NCI-H1092 treated with DMSO at 0.1 percent for 48 hours (cell line): ENCODE results near the gene ARL8A.
"Not testable (repeated sequence)": the region's sequence is repeated elsewhere in the genome, so short reads cannot be mapped to it uniquely, and the experiment has no call there.

Experiments used
- DNase-seq: peaks from one replicate; lab custom pipeline; 2025; lab: John Stamatoyannopoulos, UW

The ARL8A gene

DNA sequence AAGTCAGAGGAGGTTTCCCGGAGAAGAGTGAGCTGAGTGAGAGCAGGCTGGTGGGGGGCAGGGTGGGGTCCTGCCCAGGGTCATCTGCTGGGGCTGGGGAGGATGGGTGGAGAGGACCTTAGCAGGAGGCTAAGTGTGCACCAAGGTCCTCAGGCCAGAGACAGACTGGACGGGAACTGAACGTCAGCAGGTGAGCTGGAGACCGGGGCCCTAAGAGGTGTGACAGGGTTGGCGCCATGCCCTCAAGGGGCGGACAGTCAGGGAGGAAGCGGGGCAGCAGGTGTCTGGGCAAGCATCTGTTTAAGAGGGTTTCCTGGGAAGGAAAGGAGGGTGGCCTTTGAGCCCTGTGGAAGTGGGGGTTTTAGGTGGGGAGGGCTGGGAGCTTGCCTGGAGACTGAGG is 29.5 kb upstream of the ARL8A start:
- DNase-seq, result no peak

DNA sequence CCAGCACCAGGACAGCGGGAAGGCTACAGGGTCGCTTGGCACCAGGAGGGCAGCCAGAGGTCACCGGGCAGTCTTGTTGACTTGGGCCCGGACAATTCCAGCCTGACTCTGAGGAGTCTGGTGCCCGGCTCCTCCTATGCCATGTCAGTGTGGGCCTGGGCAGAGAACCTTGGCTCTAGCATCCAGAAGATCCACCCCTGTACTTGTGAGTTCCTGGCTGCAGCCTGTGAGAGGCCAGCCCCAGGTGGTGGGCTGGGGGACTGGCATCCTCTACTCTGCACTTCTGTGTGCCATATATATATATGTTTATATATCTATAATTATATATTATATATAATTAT is 27.4 kb upstream of the ARL8A start:
- no peak for DNase-seq

DNA sequence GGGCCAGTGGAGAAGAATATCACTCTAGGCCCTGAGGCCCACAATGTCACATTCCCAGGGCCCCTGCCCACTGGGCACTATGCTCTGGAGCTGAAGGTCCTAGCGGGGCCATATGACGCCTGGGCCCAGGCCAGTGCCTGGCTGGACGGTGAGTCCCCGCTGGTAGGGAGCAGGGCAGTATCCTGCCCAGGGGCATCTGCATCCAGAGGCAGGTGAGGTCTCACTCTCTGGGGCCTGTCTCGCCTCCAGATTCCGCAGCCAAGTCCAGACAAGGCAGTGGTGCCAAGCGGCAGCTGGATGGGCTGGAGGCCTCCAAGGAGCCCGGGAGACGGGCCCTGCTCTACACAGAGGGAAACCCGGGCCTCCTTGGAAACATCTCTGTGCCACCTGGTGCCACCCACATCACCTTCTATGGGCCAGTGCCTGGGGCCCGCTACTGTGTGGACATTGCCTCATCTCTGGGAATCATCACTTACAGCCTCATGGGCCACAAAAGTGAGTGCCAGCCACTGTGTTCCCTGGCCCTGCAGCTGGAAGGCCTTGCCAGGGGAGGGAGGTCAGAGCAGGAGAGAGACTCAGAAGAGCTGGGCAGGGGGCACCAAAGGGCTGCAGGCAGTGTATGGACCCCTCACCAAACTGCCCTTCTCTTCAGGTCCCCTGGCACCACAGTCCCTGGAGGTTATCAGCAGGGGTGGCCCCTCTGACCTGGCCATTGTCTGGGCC is 26.9 kb upstream of the ARL8A start:
- no peak for DNase-seq

DNA sequence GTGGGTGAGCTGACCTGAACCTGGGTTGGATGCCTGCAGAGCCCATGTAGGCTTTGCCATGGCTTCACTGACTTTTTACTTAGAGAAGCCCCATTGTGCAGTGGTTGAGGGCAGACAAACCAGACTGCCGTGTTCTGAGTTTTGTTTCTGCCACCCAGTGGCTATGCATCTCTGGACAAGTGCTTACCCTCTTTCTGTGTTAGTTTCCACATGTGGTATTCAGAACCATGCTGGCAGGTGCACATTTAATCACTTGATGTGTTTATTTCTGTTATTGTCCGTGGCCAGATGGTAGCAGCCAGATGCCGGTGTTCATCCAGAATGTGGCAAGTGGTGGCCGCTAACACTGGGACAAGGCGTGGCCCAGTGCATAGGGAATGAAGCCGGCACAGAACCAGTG is 26.2 kb upstream of the ARL8A start:
- DNase-seq, result peak; percentile 19

DNA sequence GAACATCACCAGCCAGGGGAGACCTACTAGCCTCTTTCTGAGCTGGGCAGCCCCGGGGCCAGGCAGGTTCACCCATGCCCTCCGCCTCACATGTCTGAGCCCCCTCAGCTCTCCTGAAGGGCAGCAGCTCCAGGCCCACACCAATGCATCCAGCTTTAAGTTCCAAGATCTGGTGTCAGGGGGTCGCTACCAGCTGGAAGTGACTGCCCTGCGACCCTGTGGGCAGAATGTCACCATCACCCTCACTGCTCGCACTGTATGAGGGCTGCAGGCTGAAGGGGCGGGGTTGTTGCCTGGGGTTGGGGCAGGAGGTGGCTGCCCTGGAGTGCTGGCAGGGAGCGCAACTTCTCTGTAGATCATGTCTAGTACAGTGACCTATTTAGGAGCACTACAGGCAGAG is 24.3 kb upstream of the ARL8A start:
- no peak for DNase-seq

DNA sequence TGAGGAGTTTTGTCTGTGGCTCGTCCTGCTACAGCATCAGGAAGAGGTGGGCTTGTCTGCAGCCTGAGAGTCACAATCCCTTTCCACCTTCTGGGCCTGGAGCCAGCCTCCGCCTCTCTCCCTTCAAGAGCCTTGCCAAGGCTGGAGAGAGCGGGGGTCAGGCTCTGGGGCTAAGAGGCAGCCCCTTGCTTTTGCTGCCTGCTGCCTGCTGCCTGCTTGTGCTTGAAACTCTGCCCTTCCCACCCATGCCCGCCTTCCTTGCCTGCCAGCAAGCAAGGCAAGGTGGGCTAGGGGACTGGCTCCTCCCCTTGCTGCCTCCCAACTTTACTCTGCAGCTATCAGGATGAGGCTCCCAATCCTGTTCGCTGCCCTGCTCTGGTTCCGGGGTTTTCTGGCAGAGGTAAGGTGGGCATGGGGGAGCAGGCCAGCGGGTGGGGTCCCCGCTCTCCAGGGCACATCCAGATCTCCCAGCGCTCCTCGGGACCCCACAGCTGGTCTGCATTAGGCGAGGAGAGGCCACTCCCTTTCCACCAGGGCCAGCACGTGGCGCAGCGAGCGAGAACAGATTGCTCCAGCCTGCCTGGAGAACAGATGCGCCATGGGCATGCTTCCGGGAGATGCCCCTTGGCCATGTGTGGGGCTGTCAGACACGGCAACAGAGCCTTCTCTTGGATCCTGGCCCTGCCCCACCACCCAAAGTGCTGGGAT is 23.3 kb upstream of the ARL8A start:
- peak; percentile 74 for DNase-seq

DNA sequence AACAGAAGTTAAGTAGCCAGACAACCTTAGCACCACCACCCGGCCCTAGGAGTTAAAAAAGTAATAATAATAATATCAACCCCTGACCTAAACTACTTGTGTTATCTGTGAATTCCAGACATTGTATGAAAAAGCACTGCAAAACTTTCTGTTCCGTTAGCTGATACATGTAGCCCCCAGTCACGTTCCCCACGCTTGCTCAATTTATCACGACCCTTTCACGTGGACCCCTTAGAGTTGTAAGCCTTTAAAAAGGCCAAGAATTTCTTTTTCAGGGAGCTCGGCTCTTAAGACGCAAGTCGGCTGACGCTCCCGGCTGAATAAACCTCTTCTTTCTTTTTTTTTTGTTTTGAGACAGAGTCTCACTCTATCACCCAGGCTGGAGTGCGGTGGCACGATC is 22.5 kb upstream of the ARL8A start:
- DNase-seq, result not testable (repeated sequence)

DNA sequence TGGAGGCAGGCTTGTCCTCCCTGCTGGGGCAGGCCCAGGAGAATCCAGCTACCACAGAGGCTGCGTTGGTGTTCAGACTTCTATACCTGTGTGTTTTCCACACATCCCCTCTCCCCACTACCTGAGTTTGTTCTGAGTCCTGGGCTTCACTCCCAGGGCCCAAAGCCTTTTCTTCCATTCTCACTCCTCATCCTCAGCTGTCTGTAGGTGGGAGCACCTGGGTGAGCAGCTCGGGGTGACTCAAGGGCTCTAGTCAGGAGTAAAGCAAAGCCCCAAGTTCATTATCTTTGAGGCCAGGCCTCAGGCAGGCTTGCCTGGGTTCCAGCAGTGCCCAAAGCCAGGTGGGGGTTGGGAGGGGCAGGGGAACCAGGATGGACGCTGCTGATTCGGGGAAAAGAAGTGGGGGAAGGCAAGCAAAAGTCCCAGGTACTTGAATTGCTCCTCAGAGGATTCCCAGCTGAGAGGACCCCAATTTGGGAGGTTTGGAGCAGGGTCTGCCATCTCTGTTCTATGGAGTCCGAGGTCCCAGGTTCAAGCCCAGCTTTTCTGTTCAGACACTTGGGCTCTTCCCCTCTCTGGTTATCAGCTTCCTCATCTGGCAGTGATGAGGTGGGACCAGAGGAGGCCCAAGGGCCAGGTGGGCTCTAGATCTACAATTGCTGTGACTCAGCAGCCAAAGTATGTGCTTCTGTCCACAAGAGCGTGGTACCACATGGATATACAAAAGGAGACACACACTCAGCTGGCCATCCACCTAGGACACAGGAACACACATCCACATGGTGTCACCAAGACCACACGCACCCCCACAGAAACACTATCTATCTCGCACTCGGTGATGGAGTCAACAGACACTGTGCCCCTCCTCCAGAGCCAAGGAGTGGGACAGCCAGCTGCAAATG is 21.7 kb upstream of the ARL8A start:
- no peak for DNase-seq

DNA sequence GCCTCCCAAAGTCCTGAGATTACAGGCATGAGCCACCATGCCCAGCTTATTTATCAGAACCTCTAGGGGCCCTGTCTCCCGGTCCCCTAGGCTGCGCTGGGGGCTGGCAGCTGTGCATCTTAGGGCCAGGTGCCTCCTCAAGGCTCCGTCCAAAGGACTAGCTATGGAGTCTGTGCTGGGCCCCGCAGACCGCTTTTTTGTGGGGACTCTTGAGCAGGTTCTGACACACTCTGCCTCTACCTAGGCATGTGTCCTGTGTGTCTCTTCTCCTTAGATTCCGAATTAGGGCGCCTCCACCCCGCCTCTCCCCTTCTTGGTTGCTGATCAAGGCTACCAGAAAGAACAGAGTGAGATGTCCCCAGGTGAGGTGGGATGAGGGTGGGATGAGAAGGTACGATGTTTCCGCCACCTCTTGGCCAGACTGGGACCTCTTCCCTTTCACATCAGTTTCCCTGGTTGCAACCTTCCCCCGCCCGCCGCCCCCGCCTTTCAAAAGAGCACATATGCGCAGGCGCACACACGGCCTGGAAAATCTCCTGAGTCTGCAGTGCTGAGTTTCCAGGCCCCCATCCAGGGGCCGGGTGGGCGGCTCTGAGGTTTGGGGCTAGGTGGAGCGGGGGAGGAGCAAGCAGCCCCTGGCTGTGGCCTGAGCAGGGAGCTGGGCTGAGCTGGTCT is 20.9 kb upstream of the ARL8A start:
- DNase-seq, result no peak

DNA sequence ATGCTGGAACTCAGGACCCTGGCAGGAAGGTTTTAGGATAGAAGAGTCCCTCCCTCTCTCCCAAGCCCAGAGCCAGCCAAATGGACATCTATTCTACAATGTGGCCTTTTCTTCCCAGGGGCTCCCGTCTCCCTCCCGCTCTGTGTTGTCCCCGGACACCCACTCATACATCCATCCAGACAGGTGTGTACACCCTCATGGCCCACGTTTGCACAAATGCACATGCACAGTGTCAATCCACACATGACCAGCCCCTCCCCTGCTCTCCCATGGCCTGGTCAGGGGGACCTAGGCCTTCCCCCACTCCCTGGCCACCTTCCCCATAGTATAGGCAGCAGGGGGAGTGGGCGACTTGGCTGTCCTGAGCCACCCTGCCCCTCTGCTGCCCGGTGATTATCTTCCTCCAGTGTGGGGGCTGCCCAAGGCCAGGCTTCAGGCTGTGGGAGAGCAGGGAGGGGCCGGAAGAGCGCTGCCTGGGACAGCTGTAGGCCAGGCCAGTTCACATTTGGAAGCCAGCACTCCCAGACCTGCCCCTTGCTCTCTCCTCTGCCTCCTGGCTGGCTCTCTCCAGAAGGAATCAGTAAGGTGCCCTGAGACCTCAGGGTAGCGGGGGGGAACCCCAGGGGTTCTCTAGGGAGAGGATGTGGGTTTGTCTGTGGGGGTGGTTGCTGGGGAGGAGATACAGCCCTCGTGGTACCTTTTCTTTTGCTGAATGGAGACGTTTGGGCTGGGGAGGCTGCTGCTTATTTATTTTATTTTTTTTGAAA is 19.9 kb upstream of the ARL8A start:
- no peak for DNase-seq

DNA sequence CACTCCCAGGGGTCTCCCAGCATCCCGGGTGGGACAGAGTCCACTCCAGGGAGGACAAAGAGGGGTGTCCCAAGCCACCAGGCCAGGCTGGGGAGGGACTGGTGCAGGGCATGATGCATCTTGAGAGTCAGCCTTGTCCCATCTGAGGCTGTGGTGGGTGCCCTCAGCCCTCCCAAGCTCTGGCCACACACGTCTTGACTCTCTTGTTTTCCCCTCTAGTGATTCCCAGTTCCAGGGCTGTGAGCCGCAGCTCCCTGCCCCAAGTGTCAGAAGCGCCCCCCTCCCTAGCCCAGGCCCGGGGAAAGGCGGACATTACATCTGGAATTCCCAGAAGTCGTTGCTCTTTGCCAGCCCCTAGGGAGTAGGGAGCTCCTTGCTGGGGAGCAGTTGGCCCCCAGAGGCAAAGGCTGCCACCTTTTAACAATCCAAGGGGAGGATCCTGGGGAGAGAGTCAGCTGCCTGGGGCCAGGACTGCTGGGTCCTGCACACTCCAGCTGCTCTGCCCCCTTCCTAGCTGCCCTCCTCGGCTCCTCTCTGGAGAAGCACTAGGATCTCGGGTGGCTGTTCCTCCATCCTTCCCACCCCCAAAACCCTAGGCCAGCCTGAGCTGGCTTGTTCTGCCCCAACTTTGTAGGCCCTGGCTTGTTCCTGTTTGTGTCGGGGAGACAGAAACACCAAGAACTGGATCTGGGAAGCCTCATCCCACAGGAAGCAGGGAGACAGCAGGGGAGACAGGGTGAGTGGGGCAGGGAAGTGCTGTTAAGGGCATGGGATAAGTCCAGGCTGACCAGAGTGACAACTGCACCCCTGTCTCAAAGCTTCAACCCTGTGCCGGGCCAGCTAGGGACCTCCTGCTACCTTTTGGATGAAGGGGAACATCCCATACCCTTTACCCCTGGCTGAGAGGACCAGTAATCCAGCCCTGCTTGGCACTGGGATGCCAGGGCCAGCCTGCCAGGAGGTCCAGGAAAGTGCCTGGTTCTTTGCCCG is 19.0 kb upstream of the ARL8A start:
- DNase-seq, result no peak

DNA sequence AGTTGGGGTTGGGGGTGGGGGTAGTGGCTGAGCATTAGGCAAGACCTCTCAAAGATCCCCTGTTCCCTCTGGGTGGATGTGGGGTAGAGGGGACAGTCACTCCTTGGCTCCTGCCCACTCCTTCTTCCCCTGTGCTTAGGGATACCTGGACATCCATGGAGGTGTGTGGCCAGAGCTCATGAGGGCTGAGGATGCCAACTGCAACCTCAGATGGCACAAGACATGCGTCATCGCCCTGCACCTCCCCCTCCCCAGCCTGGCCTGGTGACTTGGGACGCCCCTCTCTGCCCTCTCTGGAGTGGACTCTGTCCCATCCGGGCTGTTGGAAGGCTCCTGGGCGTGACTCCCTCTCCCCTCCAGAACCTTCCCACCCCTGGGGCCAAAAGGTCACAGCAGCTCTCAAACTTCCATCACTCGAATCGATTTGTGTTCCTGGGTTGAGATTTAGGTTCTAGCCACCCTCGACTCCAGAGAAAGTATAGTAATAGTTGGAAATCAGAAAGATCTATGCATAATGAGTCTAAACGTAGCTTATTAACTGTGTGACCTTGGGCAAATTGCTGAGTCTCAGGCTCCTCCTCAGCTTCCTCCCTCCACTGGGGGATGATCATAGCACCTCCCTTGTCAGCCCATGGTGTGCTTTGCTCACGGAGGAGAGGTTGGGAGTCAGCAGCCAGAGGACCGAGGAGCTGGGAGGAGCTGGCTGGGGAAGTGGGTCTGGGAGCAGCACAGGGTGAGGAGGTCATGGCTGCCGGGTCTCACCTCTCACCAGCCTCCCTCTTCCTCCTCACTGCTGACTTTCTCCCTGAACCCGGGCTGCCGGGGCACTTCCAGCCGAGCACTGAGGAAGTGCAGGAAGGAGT is 18.1 kb upstream of the ARL8A start:
- DNase-seq, result no peak

DNA sequence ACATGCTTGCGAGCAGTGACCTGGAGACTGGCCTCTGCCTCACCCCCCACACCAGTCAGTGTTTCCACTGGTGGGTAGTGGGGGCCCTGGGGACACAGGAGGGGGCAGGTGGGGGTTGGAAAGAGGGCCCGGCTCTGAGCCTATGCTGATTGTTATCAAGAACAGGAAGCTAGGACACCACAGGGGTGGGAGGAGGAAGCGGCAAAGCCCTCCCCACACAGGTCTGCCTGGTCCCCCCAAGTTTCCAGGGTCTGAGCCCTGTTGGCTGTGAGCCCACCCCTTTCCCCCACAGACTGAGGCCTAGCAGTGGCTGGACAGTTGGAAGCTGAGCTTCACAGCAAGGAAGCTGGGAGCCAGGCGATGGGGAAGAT is 17.5 kb upstream of the ARL8A start:
- no peak for DNase-seq

DNA sequence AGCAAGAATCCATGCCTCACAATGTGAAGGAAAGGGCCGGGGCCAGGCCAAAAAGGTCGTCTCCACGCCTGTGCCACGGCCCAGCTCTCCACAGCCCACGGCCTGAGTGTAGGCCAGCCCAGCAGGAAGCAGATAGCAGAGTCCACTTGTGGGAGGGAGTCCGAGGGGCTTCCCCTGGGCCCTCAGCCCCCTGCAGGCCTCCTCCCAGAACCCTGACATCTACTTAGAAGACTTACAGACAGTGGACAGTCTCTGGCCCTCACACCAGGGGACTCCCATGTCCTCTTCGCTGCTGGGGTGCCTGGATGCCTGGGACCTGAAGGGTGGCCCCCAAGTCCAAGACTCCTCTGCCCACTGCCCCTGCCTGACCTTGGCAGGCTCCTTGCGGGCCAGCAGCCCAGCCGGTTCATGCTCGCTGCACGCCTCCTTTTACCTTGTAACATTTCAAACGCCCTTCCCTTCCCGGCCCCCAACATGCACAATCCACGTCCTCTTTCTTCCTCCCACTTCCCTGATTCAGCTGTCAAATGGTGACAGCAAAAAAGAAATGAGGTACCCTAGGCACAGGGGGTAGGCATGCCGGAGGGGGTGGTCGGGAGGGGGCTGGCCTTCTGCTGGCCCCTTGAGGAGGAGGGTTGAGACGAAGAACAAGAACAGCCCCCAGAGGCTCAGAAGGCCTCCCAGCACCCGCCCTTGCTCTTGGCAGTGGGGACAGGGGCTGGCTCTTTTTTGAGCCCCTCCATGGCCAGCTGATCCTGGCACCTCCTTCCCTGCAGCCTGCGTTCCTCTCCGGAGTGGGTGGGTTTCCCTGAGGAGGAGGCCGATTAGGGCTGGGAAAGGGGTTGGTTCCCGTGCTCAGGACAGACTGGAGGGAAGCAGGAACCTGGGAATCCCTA is 16.9 kb upstream of the ARL8A start:
- no peak for DNase-seq

DNA sequence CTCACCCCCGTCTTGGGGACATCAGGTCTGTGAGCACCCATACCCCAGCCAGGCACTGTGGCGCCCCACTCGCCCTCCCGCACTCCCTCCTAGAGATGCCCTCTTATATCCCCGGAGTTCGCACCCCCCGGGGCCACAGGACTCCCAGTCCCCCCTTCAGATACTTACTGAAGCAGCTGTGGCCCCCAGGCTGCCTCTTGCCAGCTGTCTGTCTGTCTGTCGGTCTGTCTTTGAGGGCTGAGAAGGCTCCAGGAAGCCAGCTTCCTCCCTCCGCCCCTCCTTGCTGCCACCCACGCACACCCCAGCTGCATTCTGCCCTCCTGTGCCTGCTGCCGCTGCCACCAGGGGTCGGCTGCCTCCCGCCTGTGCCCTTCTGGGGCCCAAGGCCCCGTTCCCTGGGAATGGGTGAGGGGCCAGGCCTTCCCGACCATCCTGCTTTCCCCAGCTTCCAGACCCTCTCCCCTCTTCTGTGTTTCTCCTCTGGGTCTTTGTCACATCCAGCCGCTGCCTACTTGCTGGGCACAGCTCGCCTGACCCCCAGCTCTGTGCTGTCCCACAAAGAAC is 15.9 kb upstream of the ARL8A start, which contains the start of gene PTPN7:
Gene PTPN7 (minus strand): TSS at position 226 of the 564 bp plus-strand sequence. CDS start 1,200 bp downstream, outside the sequence.
- DNase-seq, result no peak

DNA sequence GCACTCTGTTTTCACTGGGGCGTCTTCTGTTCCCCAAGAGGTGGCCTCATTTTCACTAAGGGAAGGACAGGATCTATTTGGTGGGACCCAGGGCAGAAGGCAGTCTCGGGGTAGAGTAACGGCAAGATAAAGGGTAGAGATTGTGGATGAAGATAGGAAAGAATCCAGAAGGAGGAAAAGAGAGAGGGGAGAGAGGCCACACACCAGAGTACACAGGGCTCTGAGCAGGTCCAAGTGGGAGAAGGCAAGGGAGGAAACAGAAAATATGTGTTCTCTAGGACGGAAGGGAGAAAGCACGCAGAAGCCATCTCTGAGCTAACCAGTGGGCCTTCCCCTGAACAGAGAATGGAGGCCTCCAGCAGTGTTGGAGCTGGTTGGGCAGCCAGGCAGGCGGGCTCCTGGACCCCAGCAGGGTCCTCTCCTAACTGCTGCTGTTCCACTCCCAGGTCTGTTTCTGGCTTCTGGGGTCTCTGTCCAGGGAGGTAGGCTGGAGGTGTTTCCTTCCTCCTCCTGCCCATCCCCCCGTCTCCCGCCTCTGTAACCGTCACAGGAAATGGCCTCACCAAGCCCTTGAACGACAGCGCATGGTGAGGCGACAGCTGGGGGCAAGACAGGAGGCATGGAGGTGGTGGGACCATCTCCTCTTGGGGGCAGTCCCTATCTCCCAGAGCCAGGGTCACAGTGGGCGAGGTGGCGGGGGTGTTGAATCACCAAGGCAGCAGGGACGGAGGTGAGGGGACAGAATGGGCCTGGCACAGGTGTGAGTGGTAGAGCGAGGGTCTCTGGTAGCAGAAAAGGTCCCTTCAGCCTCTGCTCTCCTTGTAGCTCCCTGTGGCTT is 15.2 kb upstream of the ARL8A start:
- DNase-seq, result no peak
